HepG2 (cell line): ENCODE results near the gene ABI3BP. TPM values are rescaled to one million over a fixed set of nuclear protein-coding genes. Genes with fewer than 3 reads are reported as not detected.

Experiments used
- ATAC-seq: fragments of 200-7000 bp; cut with Tn5 transposase; 3 replicates; pipeline ENCODE4 v1.9.1; 2020; ENCODE audit warnings: mild to moderate bottlenecking, moderate library complexity
- BruUV-seq: library from RNA; stranded (reverse); fragments of 400-500 nt; replicated peaks from 2 replicates; lab custom pipeline; 2021; lab: Mats Ljungman, UMichigan
- CTCF ChIA-PET: fragments of 300-600 bp; formaldehyde crosslinking; extraction: SDS; loops from one replicate; lab custom pipeline; 2021; ENCODE audit warnings: low total read pairs, inconsistent platforms, low intra/inter-chr PET ratio; lab: Yijun Ruan, JAX
- POLR2A ChIA-PET: fragments of 350-600 bp; sonication (Branson Sonifier 250); formaldehyde crosslinking; loops from one replicate; lab custom pipeline; 2020; ENCODE audit warnings: antibody characterized with exemption, inconsistent platforms; lab: Yijun Ruan, JAX
- DNase-seq: peaks from one replicate; pipeline ENCODE4 v3.0.0-alpha.2; 2015; ENCODE audit warnings: low spot score
- FAIRE-seq: peaks from 3 replicates; lab custom pipeline; 2011; peaks lifted over from hg19 to GRCh38; lab: Jason Lieb, UNC
- H2AFZ ChIP-seq: one replicate; pipeline ENCODE4 v1.6.1; 2011; ENCODE audit warnings: low read length, inconsistent platforms
- H3K27ac ChIP-seq: fragments of 300-600 bp; 3 replicates; pipeline ENCODE4 v1.8.0; 2011; ENCODE audit warnings: mixed run types, mild to moderate bottlenecking, mixed read lengths, low read length, inconsistent platforms; ENCODE audit not compliant: insufficient read depth; ENCODE audit errors: extremely low read length
- H3K27me3 ChIP-seq, 2 experiments: fragments of 200-600 bp in 1 of 2; 2 replicates in 1 of 2; 3 replicates in 1 of 2; pipeline versions ENCODE4 v1.6.0 to v1.8.0; 2011; ENCODE audit warnings: low read length in 2 of 2, mild to moderate bottlenecking in 2 of 2, moderate library complexity in 2 of 2, inconsistent platforms in 1 of 2; ENCODE audit not compliant: insufficient read depth in 2 of 2, control insufficient read depth in 1 of 2
- H3K36me3 ChIP-seq, 2 experiments: fragments of 200-600 bp in 1 of 2; replicated peaks in 1 of 2; 2 replicates in 1 of 2; 3 replicates in 1 of 2; pipeline versions ENCODE4 v1.5.1 to v1.8.0; 2011; ENCODE audit warnings: low read length in 2 of 2, inconsistent platforms in 1 of 2; ENCODE audit not compliant: insufficient read depth in 2 of 2, control insufficient read depth in 1 of 2
- H3K4me1 ChIP-seq: 2 replicates; pipeline ENCODE4 v1.5.1; 2012; ENCODE audit warnings: low read length, inconsistent platforms; ENCODE audit not compliant: insufficient read depth
- H3K4me2 ChIP-seq: 2 replicates; pipeline ENCODE4 v1.6.0; 2011; ENCODE audit warnings: low read depth, low read length, inconsistent platforms
- H3K4me3 ChIP-seq, 3 experiments: fragments of 200-600 bp in 1 of 3; sonication (generic), shearing (Covaris generic) in 1 of 3; replicated peaks in 1 of 3; 2 replicates each; pipeline ENCODE4 v1.5.1; 2011 to 2016; ENCODE audit warnings: low read length in 3 of 3, inconsistent platforms in 2 of 3, low read depth in 2 of 3, mild to moderate bottlenecking in 2 of 3, control low read depth in 1 of 3, mixed read lengths in 1 of 3; ENCODE audit not compliant: insufficient read depth in 1 of 3
- H3K79me2 ChIP-seq: one replicate; pipeline ENCODE4 v1.6.1; 2011; ENCODE audit warnings: low read length, inconsistent platforms; ENCODE audit not compliant: insufficient read depth
- H3K9ac ChIP-seq: 2 replicates; pipeline ENCODE4 v1.6.0; 2011; ENCODE audit warnings: mild to moderate bottlenecking, low read depth, low read length, inconsistent platforms; ENCODE audit not compliant: insufficient read depth
- H3K9me3 ChIP-seq: 2 replicates; pipeline ENCODE4 v1.5.1; 2012; ENCODE audit warnings: mild to moderate bottlenecking, low read length
- H4K20me1 ChIP-seq: 2 replicates; pipeline ENCODE4 v1.6.0; 2011; ENCODE audit warnings: inconsistent platforms, mild to moderate bottlenecking, low read length, moderate library complexity; ENCODE audit not compliant: insufficient read depth
- AKAP8 ChIP-seq: sonication (generic); formaldehyde crosslinking; IDR thresholded peaks from 2 replicates; pipeline ENCODE4 v1.5.1; 2020; ENCODE audit warnings: mild to moderate bottlenecking, missing genetic modification reagents
- FLYWCH1 ChIP-seq: sonication (generic); formaldehyde crosslinking; IDR thresholded peaks from 2 replicates; pipeline ENCODE4 v1.8.1; 2023; ENCODE audit warnings: mild to moderate bottlenecking, missing genetic modification reagents
- HMGXB4 ChIP-seq, 2 experiments: sonication (generic) in 1 of 2; formaldehyde crosslinking in 1 of 2; IDR thresholded peaks; 2 replicates each; pipeline versions ENCODE4 v1.4.0 to v1.6.1; 2018 to 2020; ENCODE audit warnings: missing genetic modification reagents in 2 of 2, borderline replicate concordance in 1 of 2, low read depth in 1 of 2, mild to moderate bottlenecking in 1 of 2, missing biosample characterization in 1 of 2
- NFE2L2 ChIP-seq: fragments of 150-350 bp; IDR thresholded peaks from 2 replicates; pipeline ENCODE4 v1.6.1; 2014; ENCODE audit warnings: low read length
- PCBP1 ChIP-seq: fragments of 200-400 bp; formaldehyde crosslinking; IDR thresholded peaks from 2 replicates; pipeline ENCODE4 v1.6.1; 2017; ENCODE audit warnings: mild to moderate bottlenecking, low read depth, low read length, borderline replicate concordance
- SP1 ChIP-seq, 2 experiments: fragments of 450-650 bp in 1 of 2; sonication (generic) in 1 of 2; formaldehyde crosslinking in 1 of 2; IDR thresholded peaks; 2 replicates each; pipeline versions ENCODE4 v1.4.0 to v1.6.1; 2016 to 2020; ENCODE audit warnings: missing genetic modification reagents in 1 of 2
- TEAD2 ChIP-seq: sonication (generic); formaldehyde crosslinking; IDR thresholded peaks from 2 replicates; pipeline ENCODE4 v1.9.0; 2021; ENCODE audit warnings: missing genetic modification reagents
- ZBTB20 ChIP-seq: sonication (generic); formaldehyde crosslinking; IDR thresholded peaks from 2 replicates; pipeline ENCODE4 v1.8.1; 2023; ENCODE audit warnings: missing genetic modification reagents, low read depth, mild to moderate bottlenecking, borderline replicate concordance
- ZBTB38 ChIP-seq: sonication (generic); formaldehyde crosslinking; IDR thresholded peaks from 2 replicates; pipeline ENCODE4 v1.5.1; 2020; ENCODE audit warnings: mild to moderate bottlenecking, missing genetic modification reagents
- ZNF441 ChIP-seq: sonication (generic); formaldehyde crosslinking; IDR thresholded peaks from 2 replicates; pipeline ENCODE4 v1.7.0; 2021; ENCODE audit warnings: missing genetic modification reagents, borderline replicate concordance
- ZNF510 ChIP-seq: sonication (generic); formaldehyde crosslinking; IDR thresholded peaks from 2 replicates; pipeline ENCODE4 v1.4.0; 2020; ENCODE audit warnings: low read depth, mild to moderate bottlenecking, missing genetic modification reagents
- ZNF580 ChIP-seq: IDR thresholded peaks from 2 replicates; pipeline ENCODE4 v1.6.1; 2016; ENCODE audit warnings: low read depth, borderline replicate concordance
- ZNF691 ChIP-seq: sonication (generic); formaldehyde crosslinking; IDR thresholded peaks from 2 replicates; pipeline ENCODE4 v1.4.0; 2020; ENCODE audit warnings: missing genetic modification reagents, low read depth, mild to moderate bottlenecking, borderline replicate concordance
- ZNF746 ChIP-seq: sonication (generic); formaldehyde crosslinking; IDR thresholded peaks from 2 replicates; pipeline ENCODE4 v1.8.0; 2022; ENCODE audit warnings: mild to moderate bottlenecking, missing genetic modification reagents
- ZNF780A ChIP-seq: sonication (generic); formaldehyde crosslinking; IDR thresholded peaks from 2 replicates; pipeline ENCODE4 v1.8.0; 2022; ENCODE audit warnings: mild to moderate bottlenecking, missing genetic modification reagents, moderate library complexity
- ZNF839 ChIP-seq: sonication (generic); formaldehyde crosslinking; IDR thresholded peaks from 2 replicates; pipeline ENCODE4 v1.4.0; 2020; ENCODE audit warnings: missing genetic modification reagents, mild to moderate bottlenecking, borderline replicate concordance
- ZSCAN25 ChIP-seq: sonication (generic); formaldehyde crosslinking; IDR thresholded peaks from 2 replicates; pipeline ENCODE4 v1.8.0; 2022; ENCODE audit warnings: mild to moderate bottlenecking, missing genetic modification reagents
- WGBS: methylation state at CpG from one replicate; pipeline ENCODE4 v1.1.6; 2017; ENCODE audit warnings: low lambda C conversion rate; 5-methylcytosine and 5-hydroxymethylcytosine counted together
- in situ Hi-C: cut with HindIII; loops from 2 replicates; pipeline ENCODE4 v1.10.0; 2017; ENCODE audit warnings: low pct_unique_long_range_greater_than_20kb; ENCODE audit not compliant: extremely low pct_ligation_motif_present
- intact Hi-C: fragments of 100-400 bp; cut with micrococcal nuclease; formaldehyde crosslinking; loops from one replicate; pipeline ENCODE4 v1.10.0; 2022; ENCODE audit not compliant: unreplicated experiment
- polyA plus RNA-seq, 8 experiments: library from polyadenylated mRNA; depleted of rRNA in 3 of 8; stranded (reverse) in 7 of 8; unstranded in 1 of 8; fragments of >200 nt; fragmentation: Illumina TruSeq in 4 of 8; extraction: Trizol in 4 of 8; gene quantifications; 2 replicates each; pipeline versions ENCODE4 v1.2.1 to v1.2.3, GENCODE V29; 2011 to 2016; ENCODE audit warnings: low read depth in 4 of 8, missing spikeins in 1 of 8, mixed read lengths in 1 of 8; ENCODE audit not compliant: insufficient read depth in 1 of 8
- total RNA-seq, 5 experiments: library from RNA; depleted of rRNA; stranded (reverse); fragments of >200 nt; fragmentation: Illumina TruSeq; extraction: Trizol; gene quantifications; 2 replicates each; pipeline ENCODE4 v1.2.3, GENCODE V29; 2016; ENCODE audit warnings: low read depth in 1 of 5

The ABI3BP gene
- total and polyA plus RNA-seq, 2 of the 13 experiments (the other 11 are each of a cell fraction or from before 2014, with no cell fraction given), result not detected

GRCh38 chr3:100844063-100844936 lies 148.9 kb downstream of the ABI3BP start (continued):
- TF ChIP-seq ZNF780A (CRISPR knock-in tag) (no peak), HMGXB4 (CRISPR knock-in tag; IDR thresholded peaks at IDR 0.05; ENCODE audit: borderline replicate concordance in 1 of 2, low read depth in 1 of 2) (no peak)
- TF ChIP-seq, all 625 proteins: peak for 0

- intact Hi-C loops (no loop called here), in situ Hi-C loops (no loop called here)
- peaks cover 0 to 11% of the 10 kb centered on the region in 2 experiments; a peak in 3 of 5 replicates for H3K27me3 ChIP-seq
- H3K27ac ChIP-seq, result no peak overlapping the region
- 40% methylated on average over 2 of the region's 2 CpGs for WGBS
- H4K20me1 ChIP-seq, result no peaks in the 10 kb centered on the region; the same call in 1 of the 2 replicates
- no peak overlapping the region for H2AFZ ChIP-seq
- H3K9ac ChIP-seq, result no peak overlapping the region
- peaks cover 11% of the 10 kb centered on the region for H3K4me1 ChIP-seq
- BruUV-seq, result no TSS peak
- TF ChIP-seq ZNF691 (CRISPR knock-in tag) (no peak), PCBP1 (no peak), ZNF510 (no peak), ZNF839 (no peak), ZSCAN25 (CRISPR knock-in tag) (no peak), AKAP8 (no peak), ZNF441 (CRISPR knock-in tag) (no peak), HMGXB4 (CRISPR knock-in tag; IDR thresholded peaks at IDR 0.05; ENCODE audit: borderline replicate concordance in 1 of 2, low read depth in 1 of 2) (no peak), FLYWCH1 (CRISPR knock-in tag) (no peak), ZNF580 (CRISPR knock-in tag) (no peak), TEAD2 (CRISPR knock-in tag) (no peak), ZBTB38 (CRISPR knock-in tag) (no peak), ZNF746 (CRISPR knock-in tag) (no peak), NFE2L2 (no peak), SP1 (IDR thresholded peaks at IDR 0.05) (no peak), SP1 (CRISPR knock-in tag; IDR thresholded peaks at IDR 0.05) (no peak), ZBTB20 (CRISPR knock-in tag) (no peak)
- DNase-seq, result no peak
- no peak overlapping the region for H3K4me2 ChIP-seq
- no peak for FAIRE-seq
- no peak for ATAC-seq
- H3K4me3 ChIP-seq, result no peak overlapping the region
- H3K79me2 ChIP-seq, result no peaks in the 10 kb centered on the region
- ChIA-PET POLR2A (no interaction called here), CTCF (no interaction called here)
- no peaks in the 10 kb centered on the region for H3K9me3 ChIP-seq
- no peaks in the 10 kb centered on the region for H3K36me3 ChIP-seq
Measured at GRCh38 chr3:100838157-100838556, 155.1 kb downstream of the ABI3BP start.
